K562 (cell line): ENCODE results near the gene KCNN4. TPM values are rescaled to one million over a fixed set of nuclear protein-coding genes. Genes with fewer than 3 reads are reported as not detected.

Source experiments
- BCOR ChIP-seq: fragments of 450-650 bp; IDR thresholded peaks from 2 replicates; pipeline ENCODE4 v1.6.1; 2016
- FOXP1 ChIP-seq: sonication (generic); formaldehyde crosslinking; IDR thresholded peaks from 2 replicates; pipeline ENCODE4 v1.8.0; 2022; ENCODE audit warnings: mild to moderate bottlenecking, missing genetic modification reagents
- MYC ChIP-seq, 2 experiments: fragments of 250-450 bp in 1 of 2; sonication (Bioruptor Pico) in 1 of 2; IDR thresholded peaks; 2 replicates each; pipeline versions ENCODE4 v1.5.1 to v1.6.1; 2012 to 2021; ENCODE audit warnings: low read depth in 2 of 2, borderline replicate concordance in 1 of 2, improper control_type of control experiment in 1 of 2, low read length in 1 of 2, mild to moderate bottlenecking in 1 of 2, moderate library complexity in 1 of 2
- OTX1 ChIP-seq: fragments of 450-650 bp; formaldehyde crosslinking; IDR thresholded peaks from 2 replicates; pipeline ENCODE4 v1.4.0; 2022; ENCODE audit warnings: mild to moderate bottlenecking
- SIN3B ChIP-seq: fragments of 450-650 bp; IDR thresholded peaks from 2 replicates; pipeline ENCODE4 v1.6.1; 2017; ENCODE audit warnings: low read depth, mild to moderate bottlenecking, moderate library complexity
- SMAD2 ChIP-seq: fragments of 150-350 bp; IDR thresholded peaks from 2 replicates; pipeline ENCODE4 v1.6.1; 2014; ENCODE audit warnings: low read depth, mild to moderate bottlenecking, low read length
- SMC3 ChIP-seq: conservative IDR thresholded peaks from 2 replicates; pipeline ENCODE4 v1.6.1; 2011; ENCODE audit warnings: low read depth, low read length, improper control_type of control experiment; ENCODE audit not compliant: insufficient read depth
- TAF7 ChIP-seq: fragments of 450-650 bp; IDR thresholded peaks from 2 replicates; pipeline ENCODE4 v1.6.1; 2016; ENCODE audit warnings: missing genetic modification characterization, missing compliant biosample characterization
- polyA plus RNA-seq, 8 experiments: library from polyadenylated mRNA; depleted of rRNA in 4 of 8; stranded (reverse) in 5 of 8; unstranded in 3 of 8; fragments of >200 nt; fragmentation: Nextera tagmentation in 2 of 8; fragmentation: Illumina TruSeq in 1 of 8; extraction: Ambion mirVana in 2 of 8; extraction: Trizol in 1 of 8; gene quantifications; 2 replicates each; pipeline versions ENCODE4 v1.2.1 to v1.2.3, GENCODE V29; 2011 to 2014; ENCODE audit warnings: inconsistent platforms in 1 of 8, missing spikeins in 1 of 8
- total RNA-seq, 7 experiments: library from RNA; depleted of rRNA in 6 of 7; stranded (reverse); fragments of >200 nt in 6 of 7; fragmentation: Illumina TruSeq in 2 of 7; extraction: Trizol in 2 of 7; gene quantifications; 2 replicates each; pipeline versions ENCODE4 v1.2.1 to v1.2.3, GENCODE V29; 2011 to 2021; ENCODE audit warnings: low replicate concordance in 1 of 7
- TF ChIP-seq, protein P1 (sequence below): sonication (generic); formaldehyde crosslinking; IDR thresholded peaks from 2 replicates; pipeline ENCODE4 v1.8.1; 2023; ENCODE audit warnings: mild to moderate bottlenecking, missing genetic modification reagents
- TF ChIP-seq, protein P2 (sequence below): sonication (generic); formaldehyde crosslinking; IDR thresholded peaks from 2 replicates; pipeline ENCODE4 v1.8.0; 2022; ENCODE audit warnings: missing genetic modification reagents, mild to moderate bottlenecking, borderline replicate concordance
- TF ChIP-seq, protein P3 (sequence below): fragments of 450-650 bp; formaldehyde crosslinking; IDR thresholded peaks from 2 replicates; pipeline ENCODE4 v1.4.0; 2020; ENCODE audit warnings: mild to moderate bottlenecking, moderate library complexity
- TF ChIP-seq, protein P4 (sequence below), 2 experiments: IDR thresholded peaks; 2 replicates each; pipeline ENCODE4 v1.6.1; 2012; ENCODE audit warnings: improper control_type of control experiment in 2 of 2, low read depth in 2 of 2, low read length in 2 of 2, borderline replicate concordance in 1 of 2
- TF ChIP-seq, protein P5 (sequence below): fragments of 250-450 bp; sonication (Bioruptor Pico); IDR thresholded peaks from 2 replicates; pipeline ENCODE4 v1.8.0; 2022; ENCODE audit warnings: inconsistent platforms
- TF ChIP-seq, protein P6 (sequence below), 3 experiments: IDR thresholded peaks in 2 of 3; conservative IDR thresholded peaks in 1 of 3; 2 replicates each; pipeline ENCODE4 v1.5.1; 2011 to 2012; ENCODE audit warnings: low read length in 3 of 3, mild to moderate bottlenecking in 3 of 3, control low read depth in 2 of 3, improper control_type of control experiment in 1 of 3, inconsistent platforms in 1 of 3, low read depth in 1 of 3, mixed read lengths in 1 of 3, moderate library complexity in 1 of 3; ENCODE audit not compliant: insufficient read depth in 2 of 3

The KCNN4 gene
- total and polyA plus RNA-seq, 9 of the 15 experiments (the other 6 are each of a cell fraction or from before 2014, with no cell fraction given) = 0.53 to 37.7 (median 25.9) TPM

DNA sequence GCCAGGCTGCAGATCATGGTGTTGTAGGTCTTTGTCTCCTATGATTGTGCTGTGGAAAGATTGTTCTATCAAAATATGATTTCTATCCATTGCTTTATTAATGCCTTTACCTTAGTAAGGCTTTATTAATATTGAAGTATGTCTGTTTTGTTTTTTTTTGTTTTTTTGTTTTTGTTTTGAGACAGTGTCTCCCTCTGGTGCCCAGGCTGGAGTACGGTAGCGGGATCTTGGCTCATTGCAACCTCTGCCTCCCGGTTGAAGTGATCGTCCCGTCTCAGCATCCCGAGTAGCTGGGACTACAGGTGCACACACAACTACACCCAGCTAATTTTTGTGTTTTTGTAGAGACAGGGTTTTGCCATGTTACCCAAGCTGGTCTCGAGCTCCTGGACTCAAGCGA is 57.2 kb downstream of the KCNN4 start (continued):
- TF ChIP-seq SIN3B (no peak), FOXP1 (CRISPR knock-in tag) (no peak), TAF7 (tag) (no peak), SMC3 (peak; percentile 46), MYC (IDR thresholded peaks at IDR 0.05; ENCODE audit: low read depth, low read length) (no peak), MYC (CRISPR knock-in tag; IDR thresholded peaks at IDR 0.05; ENCODE audit: borderline replicate concordance, low read depth) (no peak), OTX1 (CRISPR knock-in tag) (no peak), BCOR (no peak), SMAD2 (no peak)
- TF ChIP-seq, protein P1, sequence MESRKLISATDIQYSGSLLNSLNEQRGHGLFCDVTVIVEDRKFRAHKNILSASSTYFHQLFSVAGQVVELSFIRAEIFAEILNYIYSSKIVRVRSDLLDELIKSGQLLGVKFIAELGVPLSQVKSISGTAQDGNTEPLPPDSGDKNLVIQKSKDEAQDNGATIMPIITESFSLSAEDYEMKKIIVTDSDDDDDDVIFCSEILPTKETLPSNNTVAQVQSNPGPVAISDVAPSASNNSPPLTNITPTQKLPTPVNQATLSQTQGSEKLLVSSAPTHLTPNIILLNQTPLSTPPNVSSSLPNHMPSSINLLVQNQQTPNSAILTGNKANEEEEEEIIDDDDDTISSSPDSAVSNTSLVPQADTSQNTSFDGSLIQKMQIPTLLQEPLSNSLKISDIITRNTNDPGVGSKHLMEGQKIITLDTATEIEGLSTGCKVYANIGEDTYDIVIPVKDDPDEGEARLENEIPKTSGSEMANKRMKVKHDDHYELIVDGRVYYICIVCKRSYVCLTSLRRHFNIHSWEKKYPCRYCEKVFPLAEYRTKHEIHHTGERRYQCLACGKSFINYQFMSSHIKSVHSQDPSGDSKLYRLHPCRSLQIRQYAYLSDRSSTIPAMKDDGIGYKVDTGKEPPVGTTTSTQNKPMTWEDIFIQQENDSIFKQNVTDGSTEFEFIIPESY (CRISPR knock-in tag) = peak; percentile 92
- TF ChIP-seq, protein P2, sequence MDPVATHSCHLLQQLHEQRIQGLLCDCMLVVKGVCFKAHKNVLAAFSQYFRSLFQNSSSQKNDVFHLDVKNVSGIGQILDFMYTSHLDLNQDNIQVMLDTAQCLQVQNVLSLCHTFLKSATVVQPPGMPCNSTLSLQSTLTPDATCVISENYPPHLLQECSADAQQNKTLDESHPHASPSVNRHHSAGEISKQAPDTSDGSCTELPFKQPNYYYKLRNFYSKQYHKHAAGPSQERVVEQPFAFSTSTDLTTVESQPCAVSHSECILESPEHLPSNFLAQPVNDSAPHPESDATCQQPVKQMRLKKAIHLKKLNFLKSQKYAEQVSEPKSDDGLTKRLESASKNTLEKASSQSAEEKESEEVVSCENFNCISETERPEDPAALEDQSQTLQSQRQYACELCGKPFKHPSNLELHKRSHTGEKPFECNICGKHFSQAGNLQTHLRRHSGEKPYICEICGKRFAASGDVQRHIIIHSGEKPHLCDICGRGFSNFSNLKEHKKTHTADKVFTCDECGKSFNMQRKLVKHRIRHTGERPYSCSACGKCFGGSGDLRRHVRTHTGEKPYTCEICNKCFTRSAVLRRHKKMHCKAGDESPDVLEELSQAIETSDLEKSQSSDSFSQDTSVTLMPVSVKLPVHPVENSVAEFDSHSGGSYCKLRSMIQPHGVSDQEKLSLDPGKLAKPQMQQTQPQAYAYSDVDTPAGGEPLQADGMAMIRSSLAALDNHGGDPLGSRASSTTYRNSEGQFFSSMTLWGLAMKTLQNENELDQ = no peak
- TF ChIP-seq, protein P3, sequence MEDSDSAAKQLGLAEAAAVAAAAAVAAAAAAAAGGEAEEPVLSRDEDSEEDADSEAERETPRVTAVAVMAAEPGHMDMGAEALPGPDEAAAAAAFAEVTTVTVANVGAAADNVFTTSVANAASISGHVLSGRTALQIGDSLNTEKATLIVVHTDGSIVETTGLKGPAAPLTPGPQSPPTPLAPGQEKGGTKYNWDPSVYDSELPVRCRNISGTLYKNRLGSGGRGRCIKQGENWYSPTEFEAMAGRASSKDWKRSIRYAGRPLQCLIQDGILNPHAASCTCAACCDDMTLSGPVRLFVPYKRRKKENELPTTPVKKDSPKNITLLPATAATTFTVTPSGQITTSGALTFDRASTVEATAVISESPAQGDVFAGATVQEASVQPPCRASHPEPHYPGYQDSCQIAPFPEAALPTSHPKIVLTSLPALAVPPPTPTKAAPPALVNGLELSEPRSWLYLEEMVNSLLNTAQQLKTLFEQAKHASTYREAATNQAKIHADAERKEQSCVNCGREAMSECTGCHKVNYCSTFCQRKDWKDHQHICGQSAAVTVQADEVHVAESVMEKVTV = 0 out of 2 replicates have a peak, but pooled peaks have one; percentile 27
- TF ChIP-seq, protein P4, sequence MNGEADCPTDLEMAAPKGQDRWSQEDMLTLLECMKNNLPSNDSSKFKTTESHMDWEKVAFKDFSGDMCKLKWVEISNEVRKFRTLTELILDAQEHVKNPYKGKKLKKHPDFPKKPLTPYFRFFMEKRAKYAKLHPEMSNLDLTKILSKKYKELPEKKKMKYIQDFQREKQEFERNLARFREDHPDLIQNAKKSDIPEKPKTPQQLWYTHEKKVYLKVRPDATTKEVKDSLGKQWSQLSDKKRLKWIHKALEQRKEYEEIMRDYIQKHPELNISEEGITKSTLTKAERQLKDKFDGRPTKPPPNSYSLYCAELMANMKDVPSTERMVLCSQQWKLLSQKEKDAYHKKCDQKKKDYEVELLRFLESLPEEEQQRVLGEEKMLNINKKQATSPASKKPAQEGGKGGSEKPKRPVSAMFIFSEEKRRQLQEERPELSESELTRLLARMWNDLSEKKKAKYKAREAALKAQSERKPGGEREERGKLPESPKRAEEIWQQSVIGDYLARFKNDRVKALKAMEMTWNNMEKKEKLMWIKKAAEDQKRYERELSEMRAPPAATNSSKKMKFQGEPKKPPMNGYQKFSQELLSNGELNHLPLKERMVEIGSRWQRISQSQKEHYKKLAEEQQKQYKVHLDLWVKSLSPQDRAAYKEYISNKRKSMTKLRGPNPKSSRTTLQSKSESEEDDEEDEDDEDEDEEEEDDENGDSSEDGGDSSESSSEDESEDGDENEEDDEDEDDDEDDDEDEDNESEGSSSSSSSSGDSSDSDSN (IDR thresholded peaks at IDR 0.05; ENCODE audit: borderline replicate concordance in 1 of 2, low read depth in 2 of 2, low read length in 2 of 2) = no peak
- TF ChIP-seq, protein P5, sequence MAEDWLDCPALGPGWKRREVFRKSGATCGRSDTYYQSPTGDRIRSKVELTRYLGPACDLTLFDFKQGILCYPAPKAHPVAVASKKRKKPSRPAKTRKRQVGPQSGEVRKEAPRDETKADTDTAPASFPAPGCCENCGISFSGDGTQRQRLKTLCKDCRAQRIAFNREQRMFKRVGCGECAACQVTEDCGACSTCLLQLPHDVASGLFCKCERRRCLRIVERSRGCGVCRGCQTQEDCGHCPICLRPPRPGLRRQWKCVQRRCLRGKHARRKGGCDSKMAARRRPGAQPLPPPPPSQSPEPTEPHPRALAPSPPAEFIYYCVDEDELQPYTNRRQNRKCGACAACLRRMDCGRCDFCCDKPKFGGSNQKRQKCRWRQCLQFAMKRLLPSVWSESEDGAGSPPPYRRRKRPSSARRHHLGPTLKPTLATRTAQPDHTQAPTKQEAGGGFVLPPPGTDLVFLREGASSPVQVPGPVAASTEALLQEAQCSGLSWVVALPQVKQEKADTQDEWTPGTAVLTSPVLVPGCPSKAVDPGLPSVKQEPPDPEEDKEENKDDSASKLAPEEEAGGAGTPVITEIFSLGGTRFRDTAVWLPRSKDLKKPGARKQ (CRISPR knock-in tag) = no peak
- TF ChIP-seq, protein P6, sequence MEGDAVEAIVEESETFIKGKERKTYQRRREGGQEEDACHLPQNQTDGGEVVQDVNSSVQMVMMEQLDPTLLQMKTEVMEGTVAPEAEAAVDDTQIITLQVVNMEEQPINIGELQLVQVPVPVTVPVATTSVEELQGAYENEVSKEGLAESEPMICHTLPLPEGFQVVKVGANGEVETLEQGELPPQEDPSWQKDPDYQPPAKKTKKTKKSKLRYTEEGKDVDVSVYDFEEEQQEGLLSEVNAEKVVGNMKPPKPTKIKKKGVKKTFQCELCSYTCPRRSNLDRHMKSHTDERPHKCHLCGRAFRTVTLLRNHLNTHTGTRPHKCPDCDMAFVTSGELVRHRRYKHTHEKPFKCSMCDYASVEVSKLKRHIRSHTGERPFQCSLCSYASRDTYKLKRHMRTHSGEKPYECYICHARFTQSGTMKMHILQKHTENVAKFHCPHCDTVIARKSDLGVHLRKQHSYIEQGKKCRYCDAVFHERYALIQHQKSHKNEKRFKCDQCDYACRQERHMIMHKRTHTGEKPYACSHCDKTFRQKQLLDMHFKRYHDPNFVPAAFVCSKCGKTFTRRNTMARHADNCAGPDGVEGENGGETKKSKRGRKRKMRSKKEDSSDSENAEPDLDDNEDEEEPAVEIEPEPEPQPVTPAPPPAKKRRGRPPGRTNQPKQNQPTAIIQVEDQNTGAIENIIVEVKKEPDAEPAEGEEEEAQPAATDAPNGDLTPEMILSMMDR (IDR thresholded peaks at IDR 0.05 in 2 of 3, conservative IDR thresholded peaks at IDR 0.05 in 1 of 3; ENCODE audit: insufficient read depth in 2 of 3, low read depth in 1 of 3, low read length in 3 of 3) = peak; percentile 42 to 67 (median 57)
